Stimulated activated CD8-positive, alpha-beta memory T cell treated with anti-CD3 and anti-CD28 coated beads, Interleukin-12 subunit alpha, Interleukin-12 subunit beta, amount 100 ng/mL, for 4 hours (primary cell): Measurements from ENCODE around the gene SLC9A3.

Experiments used
- DNase-seq: peaks from one replicate; pipeline ENCODE4 v3.0.0-alpha.2; 2020; ENCODE audit warnings: low read depth

SLC9A3 gene

DNA sequence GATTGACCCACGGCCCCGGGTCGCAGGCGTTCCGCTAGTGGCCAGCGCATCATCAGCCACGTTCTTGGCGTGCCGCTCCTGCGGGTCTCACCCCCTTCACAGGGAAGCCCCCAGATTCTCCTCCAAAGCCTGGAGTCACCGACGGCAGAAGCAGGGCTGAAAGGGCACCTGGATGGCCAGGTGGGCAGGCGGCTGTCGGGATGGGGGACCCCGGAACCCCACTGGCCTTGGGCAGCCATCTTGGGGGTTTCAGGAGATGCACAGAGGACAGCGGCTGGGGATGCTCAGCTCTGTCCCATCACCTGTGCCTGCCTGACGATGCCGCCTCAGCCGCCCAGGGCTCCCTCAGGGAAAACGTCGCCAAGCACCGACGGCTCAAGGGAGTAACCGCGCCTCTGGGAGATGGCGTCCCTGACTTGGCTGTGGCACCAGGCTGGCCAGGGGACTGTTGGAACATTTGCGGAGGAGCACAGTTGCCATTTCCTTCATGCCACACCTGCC lies 14.1 kb upstream of the SLC9A3 start:
- no peak for DNase-seq

DNA sequence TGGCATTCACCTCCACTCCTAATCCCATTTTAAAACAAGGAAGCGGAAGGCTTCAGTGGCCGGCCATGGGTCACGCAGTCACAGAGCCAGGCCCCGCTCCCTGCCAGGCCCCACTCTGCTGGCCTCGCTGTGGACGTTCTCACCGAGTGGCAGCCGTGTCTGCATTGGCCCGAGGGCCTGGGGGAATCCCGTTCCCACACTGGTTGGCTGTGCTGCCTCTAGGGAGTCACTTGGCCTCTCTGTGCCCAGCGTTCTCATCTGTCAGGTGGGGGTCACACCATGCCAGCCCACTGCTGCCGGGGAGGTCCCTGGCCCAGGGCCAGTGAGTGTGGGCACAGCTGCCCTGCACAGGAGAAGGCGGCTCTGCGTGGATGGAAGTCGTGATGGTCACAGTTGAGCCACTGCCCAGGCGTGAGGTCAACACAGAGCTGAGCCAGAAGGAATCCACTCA lies 13.4 kb upstream of the SLC9A3 start:
- DNase-seq = no peak

DNA sequence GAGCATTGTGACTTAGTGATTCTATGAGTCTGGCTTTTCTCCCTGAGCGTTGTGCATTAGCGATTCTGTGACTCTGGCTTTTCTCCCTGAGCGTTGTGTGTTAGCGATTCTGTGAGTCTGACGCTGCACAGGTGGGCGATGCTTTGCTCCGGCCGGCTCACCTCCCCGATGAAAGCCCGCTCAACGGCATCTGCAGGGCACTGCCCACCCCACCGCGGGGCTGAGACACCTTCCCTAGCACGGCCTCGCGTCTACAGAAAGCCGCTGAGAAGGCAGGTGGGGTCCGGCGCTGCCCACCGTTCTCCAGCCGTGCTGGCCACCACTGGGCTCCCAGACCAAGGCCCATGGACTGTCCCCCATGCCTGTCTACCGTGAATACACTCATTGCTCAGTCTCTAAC lies 12.8 kb upstream of the SLC9A3 start:
- DNase-seq = no peak

DNA sequence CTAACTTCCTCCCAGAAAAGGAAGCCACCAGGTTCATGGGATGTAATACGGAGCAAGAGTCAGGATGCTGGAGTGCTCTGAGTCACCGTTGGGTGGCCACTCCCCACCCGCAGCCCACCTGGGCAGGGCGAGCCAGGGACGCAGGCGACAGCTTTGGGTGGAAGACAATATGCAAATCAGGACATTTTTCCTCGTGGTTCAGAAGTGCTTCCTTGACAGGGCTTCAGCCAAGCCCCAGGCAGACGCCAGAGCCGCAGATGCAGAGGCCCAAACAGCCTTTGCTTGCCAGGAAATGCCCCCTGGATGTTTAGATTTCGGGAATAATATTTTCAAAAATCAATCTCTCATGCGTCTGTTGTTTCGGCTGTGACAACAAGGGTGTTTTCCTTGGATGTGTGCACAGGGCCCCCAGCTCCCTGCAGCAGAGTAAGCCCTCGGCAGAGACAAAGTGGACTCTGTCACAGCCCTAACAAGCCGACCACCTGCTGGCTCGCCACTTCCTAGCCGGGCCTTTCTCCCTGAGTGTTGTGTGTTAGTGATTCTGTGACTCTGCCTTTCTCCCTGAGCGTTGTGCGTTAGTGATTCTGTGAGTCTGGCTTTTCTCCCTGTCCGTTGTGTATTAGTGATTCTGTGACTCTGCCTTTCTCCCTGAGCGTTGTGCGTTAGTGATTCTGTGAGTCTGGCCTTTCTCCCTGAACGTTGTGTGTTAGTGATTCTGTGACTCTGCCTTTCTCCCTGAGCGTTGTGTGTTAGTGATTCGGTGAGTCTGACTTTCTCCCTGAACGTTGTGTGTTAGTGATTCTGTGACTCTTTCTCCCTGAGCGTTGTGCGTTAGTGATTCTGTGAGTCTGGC lies 11.8 kb upstream of the SLC9A3 start:
- DNase-seq = no peak

DNA sequence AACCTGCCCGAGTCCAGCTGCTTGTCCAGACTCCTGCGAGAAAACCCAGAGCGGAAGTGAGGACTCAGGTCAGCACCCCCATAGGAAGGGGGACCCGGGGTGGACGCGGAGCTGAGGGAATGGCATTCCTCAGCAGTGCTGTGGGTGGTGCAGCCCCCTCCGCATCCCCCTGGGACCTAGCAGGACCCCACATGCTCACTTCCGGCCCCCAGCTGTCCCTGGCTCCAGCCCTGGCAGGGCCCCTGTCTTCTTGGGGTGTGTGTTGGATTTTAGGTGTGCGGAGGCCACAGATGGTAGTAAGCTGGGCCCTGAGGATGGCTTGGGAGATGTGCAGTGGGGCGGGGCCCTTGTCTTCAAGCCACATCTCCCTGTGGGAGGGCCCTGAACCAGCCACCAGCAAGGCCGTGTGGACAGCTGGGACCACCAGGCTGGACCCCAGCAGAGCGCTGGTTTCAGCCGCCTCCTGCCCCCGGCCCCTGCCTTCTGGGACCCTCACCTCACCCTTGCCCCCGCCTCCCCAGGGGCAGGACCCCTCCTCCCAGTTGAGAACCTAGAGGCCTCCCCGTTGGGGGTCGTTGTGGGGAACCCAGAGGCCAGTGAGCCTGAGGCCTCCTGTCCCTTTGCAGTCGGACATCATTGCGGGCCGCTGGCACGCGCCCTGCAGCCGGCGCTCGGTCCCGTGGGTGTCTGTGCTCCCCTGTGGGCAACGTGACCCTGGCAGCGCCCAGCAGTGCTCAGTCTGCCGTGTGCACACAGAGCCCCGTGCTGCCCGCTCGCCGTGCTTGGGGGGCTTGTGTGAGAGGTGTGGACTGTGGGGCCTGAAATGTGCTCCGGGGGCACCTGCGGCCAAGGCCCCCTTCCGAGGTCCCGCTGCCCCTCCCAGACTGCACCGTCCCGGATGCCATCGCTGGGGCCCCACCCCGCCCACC lies 10.8 kb upstream of the SLC9A3 start:
- no peak for DNase-seq

DNA sequence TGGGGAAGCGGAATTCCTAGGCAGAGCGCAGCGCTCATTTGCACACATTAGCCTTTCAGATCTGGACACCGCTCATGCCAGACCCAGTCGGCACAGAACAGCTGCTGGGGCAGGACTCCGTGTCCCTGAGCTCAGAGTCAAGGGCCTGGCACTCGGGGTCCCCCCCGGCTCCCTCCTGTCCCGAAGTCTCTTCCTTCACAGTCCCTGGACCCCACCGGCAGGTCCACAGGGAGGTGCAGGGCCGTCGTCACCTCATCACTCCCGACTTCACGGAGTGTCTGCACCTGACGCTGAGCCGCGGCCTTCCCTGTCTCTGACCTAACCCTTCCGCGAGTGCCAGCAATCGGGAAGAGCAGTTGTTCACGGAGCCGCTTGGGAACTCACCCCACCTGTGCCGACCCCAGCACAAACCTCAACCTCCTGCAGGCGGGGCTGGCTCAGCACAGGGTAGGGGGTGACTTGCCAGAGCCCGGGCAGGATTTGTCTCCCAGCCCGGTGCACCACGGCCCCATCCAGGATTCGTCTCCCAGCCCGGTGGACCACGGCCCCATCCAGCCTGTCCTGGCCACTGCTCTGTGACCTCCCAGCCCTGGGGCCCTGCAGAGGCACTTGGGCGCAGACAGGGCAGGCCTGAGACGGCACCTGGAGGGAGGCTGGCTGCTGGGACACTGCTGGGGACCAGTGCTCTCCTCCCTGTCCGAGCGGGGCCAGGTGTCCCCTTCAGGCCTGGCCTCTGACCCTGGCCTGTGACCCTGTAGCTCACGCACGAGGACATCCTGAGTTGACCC lies 9.9 kb upstream of the SLC9A3 start:
- no peak for DNase-seq

DNA sequence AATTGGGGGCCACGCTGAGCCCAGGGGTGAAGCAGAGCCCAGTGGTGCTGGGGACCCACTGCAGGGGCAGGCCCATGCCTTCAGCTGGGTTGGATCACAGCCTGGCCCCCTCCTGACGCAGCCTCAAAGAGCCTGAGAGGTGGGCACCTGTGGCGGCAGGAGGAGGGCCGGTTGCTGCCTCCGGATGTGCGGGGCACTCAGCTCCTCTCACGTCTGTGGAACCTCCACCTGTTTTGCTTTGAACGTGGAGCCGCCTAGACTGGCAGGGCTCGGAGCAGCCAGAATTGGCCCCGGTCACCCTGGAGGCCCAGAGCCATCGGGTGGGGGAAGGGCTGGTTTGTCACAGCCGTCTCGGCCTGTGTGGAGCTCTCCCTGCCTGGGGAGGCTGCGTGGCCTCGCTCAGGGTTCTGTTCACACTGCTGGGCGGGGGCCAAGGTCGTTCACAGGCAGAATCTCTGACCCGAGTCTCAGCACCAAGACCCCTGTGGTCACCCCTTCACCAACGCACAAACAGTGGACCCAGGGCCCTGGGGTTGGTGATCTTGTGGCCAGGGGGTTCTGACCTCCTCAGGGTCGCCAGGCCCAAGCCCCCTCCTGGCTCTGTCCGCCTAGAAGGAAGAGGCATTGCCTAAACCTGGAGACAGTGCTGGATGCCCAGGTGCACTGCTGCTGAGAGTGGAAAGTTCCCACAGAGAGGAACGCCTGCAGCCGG lies 9.2 kb upstream of the SLC9A3 start:
- DNase-seq = no peak

DNA sequence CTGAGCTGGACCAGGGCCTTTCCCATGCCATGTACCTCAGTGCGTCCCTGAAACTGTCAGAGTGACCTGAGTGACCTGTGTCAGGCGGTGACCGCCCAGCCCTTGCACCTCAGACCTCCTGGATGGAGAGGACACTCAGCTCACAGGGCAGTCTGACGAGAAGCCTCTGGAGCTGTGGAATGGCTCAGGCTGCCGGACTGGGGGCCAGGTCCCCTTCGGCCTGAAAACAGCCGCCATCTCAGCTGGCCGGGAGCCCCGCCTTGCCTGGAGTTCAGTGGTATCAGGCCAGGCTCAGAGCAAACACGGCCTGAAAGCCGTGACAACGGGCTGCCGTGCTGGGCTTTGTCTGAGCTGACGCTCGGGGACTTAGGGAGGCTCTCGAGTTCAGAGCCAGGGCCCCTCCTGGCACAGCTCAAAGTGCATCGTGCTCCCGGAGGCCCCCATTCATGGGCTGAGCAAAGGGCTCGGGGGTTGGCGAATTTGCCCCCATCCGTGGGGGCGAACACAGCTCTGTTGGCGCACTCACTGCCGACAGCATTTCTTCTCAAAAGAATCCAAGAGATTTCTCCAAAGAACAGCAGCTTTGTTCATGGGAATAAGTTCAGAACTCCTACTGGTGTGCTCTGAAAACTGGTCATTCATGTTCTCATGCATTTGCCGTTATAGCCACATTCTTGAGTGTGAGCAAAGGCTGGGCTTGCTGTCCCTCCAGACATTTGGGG lies 8.4 kb upstream of the SLC9A3 start:
- no peak for DNase-seq

DNA sequence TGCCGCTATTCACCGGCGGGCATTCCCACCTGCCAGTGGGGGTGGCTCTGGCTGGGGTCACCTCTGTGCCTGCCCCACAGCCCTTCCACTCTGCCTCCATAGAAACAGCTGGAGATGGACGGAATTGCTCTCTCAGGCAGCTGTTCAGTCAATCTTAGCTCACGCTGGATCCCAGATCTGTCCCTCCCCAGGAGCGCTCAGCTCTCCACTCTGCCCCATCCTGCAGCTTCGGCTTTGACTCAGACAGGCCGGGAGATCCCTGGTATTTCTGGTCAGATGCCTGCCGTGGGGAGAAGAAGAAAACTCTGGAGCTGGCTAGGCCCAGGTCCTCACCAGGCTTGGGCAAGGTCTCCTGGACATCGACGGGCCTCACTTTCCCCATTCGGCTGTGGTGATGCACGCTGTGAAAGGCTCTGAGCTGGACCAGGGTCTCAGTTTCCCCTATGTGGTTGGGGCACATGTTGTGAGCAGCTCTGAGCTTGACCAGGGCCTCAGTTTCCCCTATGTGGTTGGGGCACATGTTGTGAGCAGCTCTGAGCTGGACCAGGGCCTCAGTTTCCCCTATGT lies 7.6 kb upstream of the SLC9A3 start:
- no peak for DNase-seq

DNA sequence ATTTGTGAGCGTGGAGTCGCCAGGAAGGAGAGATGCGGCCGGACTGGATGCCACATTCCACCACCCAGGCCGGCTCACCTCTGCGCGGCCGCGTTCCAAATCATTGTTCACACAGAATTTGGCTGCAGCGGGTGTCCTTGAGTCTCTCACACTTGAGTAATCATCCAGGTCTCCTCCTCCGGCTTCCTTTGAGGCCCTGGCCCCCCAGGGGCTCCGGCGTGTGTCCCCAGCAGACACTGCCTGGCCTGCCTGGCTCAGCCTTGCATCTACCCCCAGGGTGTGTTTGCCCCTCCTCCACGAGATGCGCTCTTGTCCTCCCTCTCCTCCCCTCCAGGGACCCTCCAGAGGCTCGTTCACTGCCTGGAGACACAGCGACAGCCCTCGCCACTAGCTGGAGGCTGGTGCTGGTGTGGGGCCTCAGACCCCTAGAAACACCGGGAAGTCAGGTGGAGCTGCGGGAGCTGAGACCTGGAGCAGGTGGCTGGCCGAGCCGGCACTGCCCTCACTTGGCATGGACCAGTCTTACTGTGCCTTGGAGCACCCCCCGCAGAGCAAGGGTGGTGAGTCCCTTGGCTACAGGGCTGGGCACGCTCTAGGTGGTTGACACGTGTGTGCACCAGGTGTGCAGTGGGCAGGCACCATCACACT lies 7.0 kb upstream of the SLC9A3 start:
- DNase-seq = no peak

DNA sequence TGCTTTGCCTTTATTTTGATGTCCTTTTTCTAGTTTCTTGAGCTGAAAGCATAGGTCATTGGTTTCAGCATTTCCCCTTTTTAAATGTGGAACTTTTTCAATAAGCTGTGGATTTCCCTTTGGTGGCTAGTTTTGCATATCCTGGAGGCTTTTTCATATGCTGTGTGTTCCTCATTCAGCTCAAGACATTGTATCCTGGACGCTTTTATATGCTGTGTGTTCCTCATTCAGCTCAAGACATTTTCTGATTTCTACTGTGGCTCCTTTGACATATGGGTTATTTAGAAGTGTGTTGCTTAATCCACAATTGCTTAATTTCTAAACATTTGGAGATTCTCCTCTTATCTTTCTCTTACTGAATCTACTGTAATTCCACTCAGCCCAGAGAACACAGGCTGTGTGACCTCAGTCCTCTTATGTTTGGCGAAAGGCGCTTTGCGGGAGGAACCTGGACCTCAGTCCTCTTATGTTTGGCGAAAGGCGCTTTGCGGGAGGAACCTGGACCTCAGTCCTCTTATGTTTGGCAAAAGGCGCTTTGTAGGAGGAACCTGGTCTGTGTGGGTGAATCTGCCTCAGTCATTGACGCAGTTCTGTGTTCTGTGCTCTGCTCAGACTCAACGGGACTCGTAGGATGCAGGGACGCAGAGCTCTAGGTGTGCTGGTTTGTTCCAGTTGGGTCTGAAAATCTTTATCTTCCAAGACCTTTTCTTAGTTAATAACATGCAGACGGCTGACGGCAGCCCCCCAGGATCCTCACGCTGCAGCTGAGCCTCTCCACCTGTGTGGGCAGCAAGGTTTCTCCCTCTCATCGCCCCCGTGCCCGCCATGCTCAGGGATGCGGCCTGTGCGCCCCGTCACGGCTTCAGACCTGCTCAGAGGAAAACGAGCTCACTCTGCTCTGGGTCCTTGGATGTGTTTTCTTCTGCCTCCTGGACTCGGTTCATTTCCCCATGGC lies 6.0 kb upstream of the SLC9A3 start:
- no peak for DNase-seq

DNA sequence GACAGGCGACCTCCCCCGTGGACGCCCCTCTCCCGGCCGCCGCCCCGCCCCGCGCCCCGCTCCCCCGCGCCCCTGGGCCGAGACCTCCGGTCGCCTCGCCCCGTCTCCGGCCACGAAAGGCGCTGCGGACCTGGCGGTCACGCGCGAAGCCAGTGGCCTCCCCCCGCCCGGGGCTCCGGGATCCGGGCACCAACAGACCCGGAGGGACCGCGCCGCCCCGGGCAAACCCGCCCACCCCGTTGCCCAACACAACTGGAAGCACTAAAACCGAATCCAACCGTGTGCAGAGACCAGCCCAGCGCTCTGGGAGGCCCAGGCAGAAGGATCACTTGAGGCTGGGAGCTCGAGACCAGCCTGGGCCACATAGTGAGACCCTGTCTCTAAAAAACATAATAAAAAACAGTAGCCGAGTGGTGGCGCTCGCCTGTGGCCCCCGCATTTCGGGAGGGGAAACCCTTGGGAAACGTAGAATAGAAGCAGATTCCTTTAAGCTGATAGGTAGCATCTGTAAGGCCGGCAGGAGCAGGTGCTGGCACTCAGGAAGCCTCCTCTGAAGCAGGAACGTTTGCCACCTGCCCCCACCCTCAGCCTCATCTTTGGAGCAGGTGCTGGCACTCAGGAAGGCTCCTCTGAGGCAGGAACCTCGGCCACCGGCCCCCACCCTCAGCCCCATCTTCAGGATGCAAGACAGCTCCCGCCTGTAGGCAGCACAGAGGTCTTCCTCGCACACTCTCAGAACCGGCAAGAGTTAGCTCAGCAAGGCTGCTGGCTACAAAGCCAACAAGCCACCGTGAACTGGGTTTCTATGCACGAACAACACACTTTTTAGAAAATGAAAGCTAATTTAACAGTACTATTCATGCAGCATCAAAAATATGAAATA lies 4.6 kb upstream of the SLC9A3 start:
- DNase-seq = no peak

DNA sequence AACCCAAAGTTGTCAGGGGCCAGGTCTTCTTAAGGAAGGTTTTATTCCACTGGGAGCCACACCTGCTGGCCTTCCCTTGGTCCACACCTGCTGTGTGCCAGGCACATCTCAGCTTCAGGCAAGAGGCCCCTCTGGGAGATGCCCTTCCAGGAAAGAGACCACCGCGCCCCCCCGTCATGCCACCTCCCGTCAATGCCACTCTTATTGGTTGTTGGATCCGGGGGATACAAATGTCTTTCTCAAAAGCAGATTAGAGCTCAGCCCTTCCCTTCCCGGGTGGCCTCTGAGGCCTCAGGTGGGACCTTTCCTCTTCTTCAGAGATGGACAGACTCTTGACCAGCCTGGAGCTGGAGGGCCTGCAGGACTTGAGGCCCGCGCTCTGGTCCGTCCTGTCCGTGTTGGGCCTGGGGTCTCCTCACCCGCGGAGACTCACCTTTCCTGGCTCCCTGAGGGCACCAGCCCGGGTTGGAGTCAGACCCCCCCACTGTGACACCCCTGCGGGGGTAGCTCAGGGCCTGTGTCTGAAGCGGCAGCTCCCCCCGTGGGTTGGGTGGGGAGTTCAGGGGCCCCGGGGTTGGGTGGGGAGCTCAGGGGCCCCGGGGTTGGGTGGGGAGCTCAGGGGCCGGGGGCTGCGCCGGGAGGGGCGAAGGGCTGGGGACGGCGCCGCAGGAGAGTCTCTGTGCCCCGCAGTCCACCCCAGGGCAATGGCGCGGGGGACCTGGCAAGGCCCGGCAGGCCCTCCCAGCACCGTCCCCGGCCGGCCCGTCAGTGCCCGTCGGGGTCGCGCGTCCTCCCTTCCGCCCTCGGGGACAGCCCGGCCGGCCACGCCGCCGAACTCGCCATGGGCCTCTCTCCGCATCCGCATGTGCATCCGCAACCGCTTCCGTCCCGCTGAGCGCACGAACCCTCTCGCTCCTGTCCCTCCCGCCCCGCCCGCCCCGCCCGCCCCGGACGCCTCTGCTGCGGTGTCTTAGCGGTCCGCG lies 3.7 kb upstream of the SLC9A3 start:
- no peak for DNase-seq

DNA sequence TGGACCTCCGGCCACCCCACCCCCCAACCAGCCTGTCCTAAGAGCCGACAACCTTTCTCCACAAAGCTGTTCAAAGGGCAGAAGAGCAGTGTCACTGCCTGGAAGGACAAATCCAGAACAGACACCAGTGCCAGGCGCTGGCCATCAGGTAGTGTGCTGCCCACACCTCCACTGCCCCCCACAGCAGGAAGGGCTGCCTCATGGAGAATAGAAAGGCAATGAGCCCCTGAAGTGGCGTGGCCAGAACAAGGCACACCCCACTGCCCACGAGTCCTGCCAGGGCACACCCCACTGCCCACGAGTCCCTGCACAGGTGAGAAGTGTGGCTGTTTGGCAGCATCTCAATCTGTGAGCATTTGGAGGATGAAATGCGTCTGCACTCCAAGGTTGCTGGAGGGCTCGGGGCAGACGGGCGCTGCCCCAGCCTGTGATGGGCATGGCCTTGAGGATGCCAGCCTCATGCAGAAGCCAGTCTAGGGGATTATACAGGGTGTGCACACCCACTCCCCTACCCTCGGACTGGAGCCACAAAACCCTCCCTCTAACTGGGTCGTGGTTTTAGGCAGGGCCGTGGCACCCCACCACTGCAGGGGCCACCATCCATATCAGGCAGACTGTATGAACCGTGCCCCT lies 2.3 kb upstream of the SLC9A3 start:
- DNase-seq = no peak

DNA sequence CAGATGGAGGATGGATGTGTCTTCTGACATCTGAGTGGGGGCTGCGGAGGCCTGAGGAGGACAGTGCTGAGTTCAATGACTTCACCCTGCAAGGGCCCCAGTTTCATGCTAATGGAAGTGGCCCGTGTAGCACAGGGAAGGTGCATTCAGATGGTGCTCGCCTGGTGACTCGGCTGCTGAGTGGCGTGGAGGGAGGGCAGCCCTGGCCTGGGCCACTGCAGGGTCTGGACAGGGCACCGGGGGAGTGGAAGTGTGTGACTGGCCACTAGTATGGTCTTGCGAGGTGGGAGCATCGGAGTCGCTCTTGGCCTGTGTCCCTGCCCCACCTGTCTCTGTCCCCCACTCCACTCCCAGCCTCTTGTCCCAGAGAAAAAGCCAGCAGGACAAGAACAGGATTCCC lies 1.7 kb upstream of the SLC9A3 start:
- DNase-seq = no peak
